HG02884 (cell line): ENCODE results near the gene RPS2.
"Not testable (repeated sequence)": the region's sequence is repeated elsewhere in the genome, so short reads cannot be mapped to it uniquely, and the experiment has no call there.

Experiments used
- ATAC-seq: cut with Tn5 transposase; IDR thresholded peaks from one replicate; pipeline ENCODE4 v1.9.1; 2021; ENCODE audit warnings: mild to moderate bottlenecking, moderate library complexity; ENCODE audit not compliant: unreplicated experiment

Gene RPS2

GRCh38 chr16:1920727-1921171, 43.9 kb downstream of the RPS2 start:
- ATAC-seq, result no peak

GRCh38 chr16:1920122-1920521, 44.5 kb downstream of the RPS2 start:
- ATAC-seq, result not testable (repeated sequence)

GRCh38 chr16:1919327-1919998, 45.2 kb downstream of the RPS2 start:
- no peak for ATAC-seq

- no peak for ATAC-seq
Observed at GRCh38 chr16:1918351-1919326, 46.0 kb downstream of the RPS2 start, which contains the start of gene HS3ST6. TSS of gene HS3ST6 (minus strand) at chr16:1918415. CDS start at chr16:1918323, 92 bp downstream.

GRCh38 chr16:1917665-1918350, 46.8 kb downstream of the RPS2 start:
- ATAC-seq, result no peak

- ATAC-seq, result no peak
Observed at GRCh38 chr16:1917056-1917664, 47.5 kb downstream of the RPS2 start.

- no peak for ATAC-seq
Observed at GRCh38 chr16:1916640-1916990, 48.0 kb downstream of the RPS2 start.

- no peak for ATAC-seq
Observed at GRCh38 chr16:1915732-1916639, 48.6 kb downstream of the RPS2 start.

GRCh38 chr16:1914988-1915387, 49.6 kb downstream of the RPS2 start:
- no peak for ATAC-seq

- no peak for ATAC-seq
Observed at GRCh38 chr16:1914084-1914608, 50.5 kb downstream of the RPS2 start.

- no peak for ATAC-seq
Observed at GRCh38 chr16:1913327-1914083, 51.1 kb downstream of the RPS2 start.

GRCh38 chr16:1912215-1912543, 52.4 kb downstream of the RPS2 start:
- ATAC-seq, result no peak
